ENCODE data around the gene TPSB2.

DNA sequence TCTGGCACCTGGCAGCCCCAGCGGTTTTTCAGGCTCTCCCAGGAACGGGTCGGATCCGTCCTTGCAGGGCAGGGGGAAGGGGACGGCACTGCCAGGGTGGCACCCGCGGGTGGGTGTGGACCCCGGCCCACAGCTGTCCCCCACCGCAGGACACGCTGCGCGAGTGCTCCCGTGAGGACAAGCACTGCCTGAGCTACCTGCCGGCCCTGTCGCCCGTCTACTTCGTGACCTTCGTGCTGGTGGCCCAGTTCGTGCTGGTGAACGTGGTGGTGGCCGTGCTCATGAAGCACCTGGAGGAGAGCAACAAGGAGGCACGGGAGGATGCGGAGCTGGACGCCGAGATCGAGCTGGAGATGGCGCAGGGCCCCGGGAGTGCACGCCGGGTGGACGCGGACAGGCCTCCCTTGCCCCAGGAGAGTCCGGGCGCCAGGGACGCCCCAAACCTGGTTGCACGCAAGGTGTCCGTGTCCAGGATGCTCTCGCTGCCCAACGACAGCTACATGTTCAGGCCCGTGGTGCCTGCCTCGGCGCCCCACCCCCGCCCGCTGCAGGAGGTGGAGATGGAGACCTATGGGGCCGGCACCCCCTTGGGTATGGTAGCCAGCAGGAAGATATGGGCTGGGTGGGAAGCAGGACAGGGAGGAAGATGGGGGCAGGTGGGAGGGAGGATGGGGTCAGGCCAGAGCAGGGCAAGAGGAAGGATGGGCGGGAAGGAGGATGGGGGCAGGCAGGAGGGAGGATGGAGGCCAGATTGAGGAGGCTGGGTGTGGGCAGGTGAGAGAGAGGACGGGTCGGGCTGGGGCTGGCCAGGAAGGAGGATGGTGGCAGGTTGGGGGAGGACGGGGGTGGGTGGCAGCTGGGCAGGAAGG is 11.7 kb downstream of the TPSB2 start:
- TF ChIP-seq, protein P1, sequence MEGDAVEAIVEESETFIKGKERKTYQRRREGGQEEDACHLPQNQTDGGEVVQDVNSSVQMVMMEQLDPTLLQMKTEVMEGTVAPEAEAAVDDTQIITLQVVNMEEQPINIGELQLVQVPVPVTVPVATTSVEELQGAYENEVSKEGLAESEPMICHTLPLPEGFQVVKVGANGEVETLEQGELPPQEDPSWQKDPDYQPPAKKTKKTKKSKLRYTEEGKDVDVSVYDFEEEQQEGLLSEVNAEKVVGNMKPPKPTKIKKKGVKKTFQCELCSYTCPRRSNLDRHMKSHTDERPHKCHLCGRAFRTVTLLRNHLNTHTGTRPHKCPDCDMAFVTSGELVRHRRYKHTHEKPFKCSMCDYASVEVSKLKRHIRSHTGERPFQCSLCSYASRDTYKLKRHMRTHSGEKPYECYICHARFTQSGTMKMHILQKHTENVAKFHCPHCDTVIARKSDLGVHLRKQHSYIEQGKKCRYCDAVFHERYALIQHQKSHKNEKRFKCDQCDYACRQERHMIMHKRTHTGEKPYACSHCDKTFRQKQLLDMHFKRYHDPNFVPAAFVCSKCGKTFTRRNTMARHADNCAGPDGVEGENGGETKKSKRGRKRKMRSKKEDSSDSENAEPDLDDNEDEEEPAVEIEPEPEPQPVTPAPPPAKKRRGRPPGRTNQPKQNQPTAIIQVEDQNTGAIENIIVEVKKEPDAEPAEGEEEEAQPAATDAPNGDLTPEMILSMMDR (IDR thresholded peaks at IDR 0.05): no peak
- TF ChIP-seq EP300 (IDR thresholded peaks at IDR 0.05) (no peak), POLR2AphosphoS5 (IDR thresholded peaks at IDR 0.05) (no peak), POLR2A (IDR thresholded peaks at IDR 0.05; ENCODE audit: low read depth) (no peak)
